GM19328 (cell line): ENCODE results near the gene TAF4.

ENCODE experiments used
- ATAC-seq: cut with Tn5 transposase; IDR thresholded peaks from one replicate; pipeline ENCODE4 v1.9.1; 2021; ENCODE audit warnings: mild to moderate bottlenecking, moderate library complexity; ENCODE audit not compliant: unreplicated experiment

The TAF4 gene

GRCh38 chr20:61934716-61935530, 130.8 kb downstream of the TAF4 start:
- ATAC-seq = no peak

DNA sequence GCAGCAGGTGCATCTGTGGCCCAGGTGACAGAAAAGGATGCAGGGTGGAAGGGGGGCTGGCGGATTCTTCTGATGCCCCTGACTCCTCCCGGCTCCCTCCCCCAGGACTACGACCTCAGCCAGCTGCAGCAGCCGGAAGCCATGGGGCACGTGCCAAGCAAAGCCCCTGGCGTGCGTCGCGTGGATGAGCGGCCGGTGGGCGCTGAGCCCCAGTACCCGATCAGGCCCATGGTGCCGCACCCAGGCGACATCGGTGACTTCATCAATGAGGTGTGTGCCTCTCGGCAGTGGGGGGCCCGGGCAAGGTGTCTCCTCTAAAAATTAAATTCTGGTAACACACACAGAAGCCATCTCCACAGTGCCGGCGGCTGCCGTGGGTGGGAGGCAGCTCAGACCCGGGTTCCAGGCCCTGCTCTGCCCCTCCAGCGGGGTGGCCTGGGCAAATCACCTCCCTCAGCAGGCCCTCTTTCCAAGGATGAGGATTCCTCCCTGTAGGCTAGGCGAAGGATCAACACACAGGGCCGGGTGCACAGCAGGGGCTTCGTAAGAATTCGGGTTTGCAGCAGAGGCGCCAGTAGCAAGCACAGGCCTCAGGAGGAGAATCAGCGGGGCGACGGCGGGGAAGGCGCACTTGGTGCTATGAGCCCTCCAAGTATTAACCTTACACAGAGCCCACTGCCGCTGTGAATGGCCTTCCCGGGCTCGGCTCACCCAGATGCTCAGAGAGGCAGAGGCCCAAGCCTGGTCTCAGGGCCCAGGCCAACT, 131.5 kb downstream of the TAF4 start:
- no peak for ATAC-seq

DNA sequence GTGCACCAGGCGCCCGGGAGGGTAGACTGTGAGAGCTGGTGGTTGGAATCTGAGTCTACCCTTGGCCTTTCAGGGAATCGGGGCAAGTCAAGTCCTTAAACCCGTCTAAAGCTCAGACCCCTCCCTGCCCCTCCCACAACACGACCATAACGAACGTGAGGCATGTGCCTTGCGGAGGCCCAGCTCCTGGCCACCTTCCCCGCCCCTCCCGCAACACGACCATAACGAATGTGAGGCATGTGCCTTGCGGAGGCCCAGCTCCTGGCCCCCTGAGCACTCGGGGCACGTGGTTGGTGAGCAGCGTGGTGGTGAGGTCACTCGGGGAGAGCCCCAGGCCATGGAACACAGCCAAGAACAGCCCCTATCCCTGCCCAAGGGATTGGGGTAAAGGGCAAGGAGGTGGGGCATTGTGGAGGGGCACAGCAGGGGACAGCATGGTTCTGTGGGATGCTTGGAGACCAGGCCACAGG, 132.2 kb downstream of the TAF4 start:
- ATAC-seq = no peak

GRCh38 chr20:61932711-61933480, 132.8 kb downstream of the TAF4 start:
- ATAC-seq = no peak

DNA sequence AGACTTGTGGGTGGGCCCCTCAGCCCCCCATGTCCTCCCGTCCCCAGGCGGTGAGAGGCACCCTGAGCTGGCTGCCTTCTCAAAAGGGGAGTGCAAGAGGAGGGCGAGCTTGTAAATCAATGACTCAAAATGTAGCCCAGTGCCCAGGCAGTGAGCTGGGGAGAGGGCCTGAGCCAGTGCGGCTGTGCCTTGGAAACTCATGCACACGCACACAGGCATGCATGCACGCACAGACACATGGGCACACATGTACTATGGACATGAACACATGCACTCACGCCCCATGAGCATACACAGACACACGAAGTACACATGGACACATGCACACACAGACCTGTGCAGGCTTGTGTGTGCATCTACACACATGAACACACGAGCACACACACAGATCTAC, 133.5 kb downstream of the TAF4 start:
- no peak for ATAC-seq

- ATAC-seq = no peak
Observed at GRCh38 chr20:61931476-61932198, 134.0 kb downstream of the TAF4 start.

DNA sequence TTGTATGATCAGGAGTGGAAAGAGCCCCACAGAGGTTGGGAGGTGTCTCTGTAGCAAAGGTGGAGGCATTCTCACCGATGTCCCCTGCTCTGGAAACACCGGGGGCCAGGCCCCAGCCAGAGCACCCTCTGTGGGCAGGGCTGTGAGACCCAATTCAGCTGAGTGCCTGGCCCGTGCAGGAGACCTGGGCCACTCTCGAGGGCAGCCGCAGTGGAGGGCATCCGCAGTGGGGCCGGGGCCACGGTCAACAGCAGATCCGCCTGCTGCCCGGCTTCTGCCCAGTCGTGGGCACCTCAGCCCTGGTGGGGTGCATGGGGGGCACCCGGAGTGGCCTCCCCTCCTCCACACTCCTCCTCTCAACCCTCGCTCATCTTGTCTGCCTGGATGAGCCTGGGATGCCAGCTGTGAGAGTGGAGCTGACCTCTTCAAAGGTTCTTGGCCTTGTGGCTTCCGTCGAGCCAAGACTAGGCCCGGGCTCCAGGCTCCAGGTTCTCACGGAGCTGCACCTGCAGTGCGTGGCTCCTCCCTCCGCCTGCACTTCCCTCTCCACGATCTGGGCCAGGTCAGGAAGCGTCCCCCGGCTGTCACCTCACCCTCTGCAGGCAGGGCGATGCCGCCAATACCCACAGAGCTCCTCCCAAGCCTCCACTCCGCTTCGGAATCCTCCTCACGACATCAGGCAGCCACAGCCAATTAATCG, 134.8 kb downstream of the TAF4 start:
- ATAC-seq = no peak

- ATAC-seq = no peak
Observed at GRCh38 chr20:61929971-61930666, 135.6 kb downstream of the TAF4 start.

GRCh38 chr20:61929561-61929960, 136.1 kb downstream of the TAF4 start:
- ATAC-seq = no peak

DNA sequence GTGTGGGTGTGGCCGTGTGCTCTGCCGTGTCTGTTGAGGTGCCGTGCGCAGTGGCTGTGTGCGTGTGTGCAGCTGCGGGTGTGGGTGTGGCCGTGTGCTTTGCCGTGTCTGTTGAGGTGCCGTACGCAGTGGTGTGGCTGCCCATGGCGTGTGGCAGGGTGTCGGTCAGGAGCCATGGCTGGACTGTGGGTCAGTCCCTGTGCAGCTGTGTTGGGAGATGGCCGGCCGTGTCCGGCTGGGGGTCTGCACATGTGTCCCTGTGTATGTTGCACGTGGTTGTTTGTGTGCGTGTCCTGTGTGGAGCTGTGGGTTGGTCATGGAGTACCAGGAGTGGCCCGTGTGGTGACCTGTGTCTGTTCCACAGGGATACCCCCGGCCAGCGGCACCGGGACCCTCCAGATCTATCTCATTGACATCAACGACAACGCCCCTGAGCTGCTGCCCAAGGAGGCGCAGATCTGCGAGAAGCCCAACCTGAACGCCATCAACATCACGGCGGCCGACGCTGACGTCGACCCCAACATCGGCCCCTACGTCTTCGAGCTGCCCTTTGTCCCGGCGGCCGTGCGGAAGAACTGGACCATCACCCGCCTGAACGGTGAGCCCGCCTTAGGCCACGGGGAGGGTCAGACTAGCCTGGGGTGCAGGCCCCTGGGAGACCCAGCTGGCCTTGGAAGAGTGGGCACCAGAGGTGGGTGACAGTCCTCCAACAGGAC, 137.7 kb downstream of the TAF4 start:
- no peak for ATAC-seq

DNA sequence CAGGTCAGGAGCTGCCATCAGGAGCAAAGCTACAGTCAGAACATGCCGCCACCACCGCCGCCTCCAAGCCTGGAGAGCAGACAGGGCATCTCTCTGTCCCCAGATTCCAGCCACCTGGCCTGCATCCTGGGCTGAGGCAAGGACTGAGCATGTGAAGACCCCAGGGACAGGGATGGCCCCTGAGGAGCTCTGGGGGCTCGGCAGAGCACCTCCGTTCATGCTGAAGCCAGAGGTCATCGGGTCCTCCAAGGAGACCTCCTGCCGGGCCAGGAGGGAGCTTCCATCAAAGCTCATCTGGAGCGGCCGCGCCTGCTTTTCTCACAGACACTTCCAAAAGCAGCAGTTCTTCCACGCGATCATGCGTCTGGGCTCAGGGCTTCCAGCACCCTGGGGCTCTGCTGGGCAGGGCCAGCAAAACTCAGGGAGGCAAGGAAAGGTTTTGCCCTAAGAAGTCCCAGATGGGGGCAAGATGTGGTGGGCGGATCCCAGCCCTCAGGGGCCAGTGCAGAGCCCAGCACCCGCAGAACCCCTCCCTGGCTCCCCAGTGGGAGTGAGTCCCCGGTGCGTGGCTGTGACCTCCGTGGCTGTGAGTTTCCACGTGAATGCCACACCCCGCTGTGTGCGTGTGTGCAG, 138.4 kb downstream of the TAF4 start:
- no peak for ATAC-seq

DNA sequence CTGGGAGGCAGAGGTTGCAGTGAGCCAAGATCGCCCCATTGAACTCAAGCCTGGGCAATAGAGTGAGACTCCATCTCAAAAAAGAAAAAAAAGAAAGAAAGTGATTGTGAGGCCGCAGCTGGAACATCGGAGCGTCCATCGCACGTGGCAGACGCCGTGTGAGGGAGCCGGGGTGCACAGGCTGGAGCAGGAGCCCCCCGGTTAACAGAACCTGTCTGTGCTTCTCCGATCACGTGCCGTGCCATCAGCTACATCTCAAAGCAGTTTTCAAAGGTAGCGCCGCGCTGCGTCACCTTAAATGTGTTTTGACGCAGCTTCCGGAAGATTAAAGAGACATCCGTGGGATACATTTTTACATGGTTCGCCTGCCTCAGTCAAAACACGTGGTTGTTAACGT, 138.9 kb downstream of the TAF4 start:
- no peak for ATAC-seq

DNA sequence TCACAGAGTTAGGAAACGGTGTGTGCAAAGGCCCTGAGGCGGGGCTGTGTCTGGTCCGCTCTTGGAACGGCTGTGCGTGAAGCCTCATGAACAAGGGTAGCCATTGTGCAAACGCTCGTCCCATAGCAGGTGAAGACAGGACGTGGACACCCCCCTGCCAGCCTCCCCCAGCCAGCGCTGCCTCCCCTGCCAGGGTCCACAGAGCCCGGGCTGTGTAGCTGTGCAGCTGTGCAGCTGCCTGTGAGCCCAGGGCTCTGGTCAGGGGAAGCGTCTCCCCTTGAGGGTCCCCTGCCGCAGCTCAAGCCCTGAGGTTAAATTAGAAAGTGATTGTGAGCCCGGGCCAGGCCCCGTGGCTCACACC, 139.4 kb downstream of the TAF4 start:
- no peak for ATAC-seq

- ATAC-seq = no peak
Observed at GRCh38 chr20:61925555-61926252, 140.0 kb downstream of the TAF4 start.

- ATAC-seq = no peak
Observed at GRCh38 chr20:61924858-61925554, 140.7 kb downstream of the TAF4 start.
